Breast epithelium (tissue), 4 donors: ENCODE measurements around the gene SSTR1. TPM values are rescaled to one million over a fixed set of nuclear protein-coding genes. Genes with fewer than 3 reads are reported as not detected.

Source experiments
- DNase-seq, 2 donors: peaks; one replicate each; pipeline ENCODE4 v3.0.0-alpha.2; 2019; ENCODE audit warnings: low spot score in 2 of 2
- H3K27ac ChIP-seq, 2 donors: fragments of 200-600 bp; sonication (generic) in 1 of 2; one replicate each; pipeline ENCODE4 v1.5.1; 2016 to 2019; ENCODE audit warnings: mild to moderate bottlenecking in 1 of 2
- H3K27me3 ChIP-seq, 2 donors: fragments of 200-600 bp; sonication (generic) in 1 of 2; one replicate each; pipeline versions ENCODE4 v1.5.1 to v1.6.0; 2017 to 2019; ENCODE audit warnings: control low read depth in 1 of 2, mild to moderate bottlenecking in 1 of 2
- H3K36me3 ChIP-seq: fragments of 200-600 bp; one replicate; pipeline ENCODE4 v1.5.1; 2019
- H3K4me1 ChIP-seq, 2 donors: fragments of 200-600 bp; sonication (generic); one replicate each; pipeline ENCODE4 v1.5.1; 2016 to 2019; ENCODE audit warnings: control low read depth in 1 of 2
- H3K4me3 ChIP-seq, 3 donors: fragments of 200-600 bp; sonication (generic); 1 replicate in 2 of 3; 2 replicates in 1 of 3; pipeline ENCODE4 v1.5.1; 2016 to 2019; ENCODE audit warnings: mild to moderate bottlenecking in 3 of 3, moderate library complexity in 2 of 3
- H3K9me3 ChIP-seq, 2 donors: fragments of 200-600 bp; sonication (generic) in 1 of 2; one replicate each; pipeline ENCODE4 v1.5.1; 2016 to 2019; ENCODE audit warnings: control low read depth in 1 of 2
- POLR2A ChIP-seq: fragments of 450-650 bp; IDR thresholded peaks from one replicate; pipeline ENCODE4 v1.6.1; 2016; ENCODE audit warnings: antibody characterized with exemption, mild to moderate bottlenecking, moderate library complexity
- POLR2AphosphoS5 ChIP-seq, 3 donors: sonication (generic); formaldehyde crosslinking; IDR thresholded peaks; one replicate each; pipeline ENCODE4 v1.6.1; 2017; ENCODE audit warnings: antibody characterized with exemption in 3 of 3
- intact Hi-C: fragments of 100-400 bp; cut with DNase I; formaldehyde crosslinking; loops from one replicate; pipeline ENCODE4 v1.15.1; 2023; ENCODE audit warnings: low total_unique reads
- total RNA-seq, 3 donors: library from RNA; depleted of rRNA; stranded (reverse); fragments of >200 nt; gene quantifications; one replicate each; pipeline ENCODE4 v1.1.0, GENCODE V29; 2016
- TF ChIP-seq, protein P1 (sequence below), 3 donors: fragments of 450-650 bp; IDR thresholded peaks; one replicate each; pipeline ENCODE4 v1.5.1; 2016 to 2017; ENCODE audit warnings: antibody characterized with exemption in 3 of 3, mild to moderate bottlenecking in 3 of 3, moderate library complexity in 3 of 3

The SSTR1 gene
- total RNA-seq, 3 donors from 2014 or later = 0.16 to 0.33 (median 0.29) TPM

DNA sequence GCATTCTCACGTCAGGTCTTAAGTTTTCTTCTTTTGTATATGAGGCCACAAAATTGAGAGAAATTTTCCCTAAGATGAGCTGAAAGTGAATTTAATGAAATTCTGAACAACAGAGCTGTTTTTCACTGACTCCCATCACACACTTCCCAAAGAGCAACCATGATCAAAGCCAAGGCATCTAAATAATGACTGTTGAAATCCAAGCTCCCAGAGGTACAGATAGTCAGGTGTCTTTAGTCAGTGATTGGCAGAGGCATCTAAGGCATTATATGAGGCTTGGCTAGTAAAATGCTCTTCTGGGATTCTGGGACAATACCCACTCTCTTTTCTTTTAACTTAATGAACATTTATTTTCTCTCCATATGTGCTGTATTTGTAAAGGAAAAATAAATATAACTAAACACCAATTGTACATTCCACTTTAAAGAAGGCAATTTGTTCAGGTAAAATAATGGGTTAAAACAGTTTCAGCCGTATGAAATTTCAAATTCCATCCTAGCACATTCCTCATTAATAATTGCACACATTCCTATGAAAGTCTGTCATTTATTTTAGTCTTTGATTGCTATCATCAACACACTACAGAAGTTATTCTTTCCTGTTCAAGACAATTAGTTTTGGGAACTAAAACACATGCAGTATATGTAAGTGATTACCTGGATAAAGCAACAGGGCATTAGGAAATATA, 871 bp upstream of the SSTR1 start:
- Histone ChIP-seq H3K27ac (no peak overlapping the region), H3K27me3 (peaks cover 0 to 41% of the 10 kb centered on the region in 2 donors), H3K4me1 (no peaks in the 10 kb centered on the region), H3K4me3 (no peak overlapping the region), H3K36me3 (no peaks in the 10 kb centered on the region), H3K9me3 (no peaks in the 10 kb centered on the region)
- no peak for DNase-seq
- TF ChIP-seq, protein P1, sequence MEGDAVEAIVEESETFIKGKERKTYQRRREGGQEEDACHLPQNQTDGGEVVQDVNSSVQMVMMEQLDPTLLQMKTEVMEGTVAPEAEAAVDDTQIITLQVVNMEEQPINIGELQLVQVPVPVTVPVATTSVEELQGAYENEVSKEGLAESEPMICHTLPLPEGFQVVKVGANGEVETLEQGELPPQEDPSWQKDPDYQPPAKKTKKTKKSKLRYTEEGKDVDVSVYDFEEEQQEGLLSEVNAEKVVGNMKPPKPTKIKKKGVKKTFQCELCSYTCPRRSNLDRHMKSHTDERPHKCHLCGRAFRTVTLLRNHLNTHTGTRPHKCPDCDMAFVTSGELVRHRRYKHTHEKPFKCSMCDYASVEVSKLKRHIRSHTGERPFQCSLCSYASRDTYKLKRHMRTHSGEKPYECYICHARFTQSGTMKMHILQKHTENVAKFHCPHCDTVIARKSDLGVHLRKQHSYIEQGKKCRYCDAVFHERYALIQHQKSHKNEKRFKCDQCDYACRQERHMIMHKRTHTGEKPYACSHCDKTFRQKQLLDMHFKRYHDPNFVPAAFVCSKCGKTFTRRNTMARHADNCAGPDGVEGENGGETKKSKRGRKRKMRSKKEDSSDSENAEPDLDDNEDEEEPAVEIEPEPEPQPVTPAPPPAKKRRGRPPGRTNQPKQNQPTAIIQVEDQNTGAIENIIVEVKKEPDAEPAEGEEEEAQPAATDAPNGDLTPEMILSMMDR (IDR thresholded peaks at IDR 0.05) = no peak
- no peak for TF ChIP-seq POLR2AphosphoS5 (IDR thresholded peaks at IDR 0.05)
- no peak for TF ChIP-seq POLR2A
- intact Hi-C loops = no loop called here

DNA sequence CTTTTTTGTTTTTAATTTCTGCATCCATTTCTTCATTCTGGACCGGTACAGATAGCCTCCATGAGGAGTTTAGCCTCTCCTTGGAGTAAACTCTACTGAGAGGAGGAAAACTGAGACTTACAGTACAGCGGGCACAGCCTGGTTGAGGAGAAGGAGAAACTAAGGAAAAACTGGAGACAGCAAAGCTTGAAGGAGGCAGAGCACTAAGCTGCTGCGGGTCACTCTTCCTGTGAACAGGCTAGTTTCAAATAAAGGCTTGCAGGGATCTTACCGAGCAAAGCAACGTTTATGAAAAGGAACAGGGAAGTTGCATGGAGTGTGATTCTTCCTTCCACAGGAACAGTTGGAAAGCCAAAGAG, 348 bp upstream of the SSTR1 start:
- peaks cover 0 to 46% of the 10 kb centered on the region in 2 donors for H3K27me3 ChIP-seq
- TF ChIP-seq POLR2A = no peak
- TF ChIP-seq, protein P1 (IDR thresholded peaks at IDR 0.05) = no peak
- no peak for TF ChIP-seq POLR2AphosphoS5 (IDR thresholded peaks at IDR 0.05)
- no peaks in the 10 kb centered on the region for H3K36me3 ChIP-seq
- H3K4me3 ChIP-seq = peak overlapping the region; percentile 36 to 67 (median 44)
- no peak for DNase-seq
- intact Hi-C loops = no loop called here
- H3K9me3 ChIP-seq = no peaks in the 10 kb centered on the region
- H3K27ac ChIP-seq = no peak overlapping the region
- no peaks in the 10 kb centered on the region for H3K4me1 ChIP-seq

DNA sequence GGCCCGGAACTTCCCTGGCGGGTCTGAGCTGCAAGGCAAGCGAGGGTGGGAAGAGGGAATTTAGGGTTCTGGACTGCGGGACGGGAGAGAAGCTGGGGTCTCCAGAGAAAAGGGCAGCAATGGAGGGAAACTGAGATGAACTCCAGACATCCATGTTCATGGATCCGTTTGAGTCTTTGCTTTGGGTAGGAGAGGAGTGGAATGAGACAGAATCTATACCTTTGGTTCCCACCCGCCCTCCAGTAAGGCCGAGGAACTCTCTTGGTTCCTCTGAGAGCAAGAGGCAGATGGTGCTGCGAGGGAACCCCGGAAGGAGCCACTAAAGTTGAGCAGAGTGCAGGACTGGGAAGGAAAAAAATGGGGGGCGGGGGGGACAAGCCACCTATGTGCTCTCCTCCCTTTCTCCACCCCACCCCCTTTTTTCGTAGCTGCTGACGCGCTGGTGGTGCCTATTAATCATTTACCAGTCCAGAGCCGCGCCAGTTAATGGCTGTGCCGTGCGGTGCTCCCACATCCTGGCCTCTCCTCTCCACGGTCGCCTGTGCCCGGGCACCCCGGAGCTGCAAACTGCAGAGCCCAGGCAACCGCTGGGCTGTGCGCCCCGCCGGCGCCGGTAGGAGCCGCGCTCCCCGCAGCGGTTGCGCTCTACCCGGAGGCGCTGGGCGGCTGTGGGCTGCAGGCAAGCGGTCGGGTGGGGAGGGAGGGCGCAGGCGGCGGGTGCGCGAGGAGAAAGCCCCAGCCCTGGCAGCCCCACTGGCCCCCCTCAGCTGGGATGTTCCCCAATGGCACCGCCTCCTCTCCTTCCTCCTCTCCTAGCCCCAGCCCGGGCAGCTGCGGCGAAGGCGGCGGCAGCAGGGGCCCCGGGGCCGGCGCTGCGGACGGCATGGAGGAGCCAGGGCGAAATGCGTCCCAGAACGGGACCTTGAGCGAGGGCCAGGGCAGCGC, 1.2 kb downstream of the SSTR1 start:
- intact Hi-C loops = no loop called here
- Histone ChIP-seq H3K27me3 (peaks cover 0 to 47% of the 10 kb centered on the region in 2 donors), H3K9me3 (no peaks in the 10 kb centered on the region), H3K4me1 (no peaks in the 10 kb centered on the region), H3K4me3 (peak overlapping the region; percentile 36 to 67 (median 44)), H3K27ac (no peak overlapping the region), H3K36me3 (no peaks in the 10 kb centered on the region)
- no peak for TF ChIP-seq POLR2A
- TF ChIP-seq, protein P1 (IDR thresholded peaks at IDR 0.05) = no peak
- no peak for TF ChIP-seq POLR2AphosphoS5 (IDR thresholded peaks at IDR 0.05)
- no peak for DNase-seq

DNA sequence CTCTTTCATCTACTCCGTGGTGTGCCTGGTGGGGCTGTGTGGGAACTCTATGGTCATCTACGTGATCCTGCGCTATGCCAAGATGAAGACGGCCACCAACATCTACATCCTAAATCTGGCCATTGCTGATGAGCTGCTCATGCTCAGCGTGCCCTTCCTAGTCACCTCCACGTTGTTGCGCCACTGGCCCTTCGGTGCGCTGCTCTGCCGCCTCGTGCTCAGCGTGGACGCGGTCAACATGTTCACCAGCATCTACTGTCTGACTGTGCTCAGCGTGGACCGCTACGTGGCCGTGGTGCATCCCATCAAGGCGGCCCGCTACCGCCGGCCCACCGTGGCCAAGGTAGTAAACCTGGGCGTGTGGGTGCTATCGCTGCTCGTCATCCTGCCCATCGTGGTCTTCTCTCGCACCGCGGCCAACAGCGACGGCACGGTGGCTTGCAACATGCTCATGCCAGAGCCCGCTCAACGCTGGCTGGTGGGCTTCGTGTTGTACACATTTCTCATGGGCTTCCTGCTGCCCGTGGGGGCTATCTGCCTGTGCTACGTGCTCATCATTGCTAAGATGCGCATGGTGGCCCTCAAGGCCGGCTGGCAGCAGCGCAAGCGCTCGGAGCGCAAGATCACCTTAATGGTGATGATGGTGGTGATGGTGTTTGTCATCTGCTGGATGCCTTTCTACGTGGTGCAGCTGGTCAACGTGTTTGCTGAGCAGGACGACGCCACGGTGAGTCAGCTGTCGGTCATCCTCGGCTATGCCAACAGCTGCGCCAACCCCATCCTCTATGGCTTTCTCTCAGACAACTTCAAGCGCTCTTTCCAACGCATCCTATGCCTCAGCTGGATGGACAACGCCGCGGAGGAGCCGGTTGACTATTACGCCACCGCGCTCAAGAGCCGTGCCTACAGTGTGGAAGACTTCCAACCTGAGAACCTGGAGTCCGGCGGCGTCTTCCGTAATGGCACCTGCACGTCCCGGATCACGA, 2.2 kb downstream of the SSTR1 start:
- Histone ChIP-seq H3K27ac (no peak overlapping the region), H3K27me3 (peaks cover 0 to 47% of the 10 kb centered on the region in 2 donors), H3K4me3 (peak overlapping the region; percentile 36 to 67 (median 44)), H3K36me3 (no peaks in the 10 kb centered on the region), H3K9me3 (no peaks in the 10 kb centered on the region), H3K4me1 (no peaks in the 10 kb centered on the region)
- TF ChIP-seq POLR2AphosphoS5 (IDR thresholded peaks at IDR 0.05) = no peak
- TF ChIP-seq, protein P1 (IDR thresholded peaks at IDR 0.05) = no peak
- no peak for TF ChIP-seq POLR2A
- intact Hi-C loops = no loop called here
- no peak for DNase-seq
